SK-N-SH (cell line): Measurements from ENCODE around the gene CRTAP.

Experiments used
- CHD2 ChIP-seq: fragments of 150-350 bp; IDR thresholded peaks from 2 replicates; pipeline ENCODE4 v1.6.1; 2018; ENCODE audit warnings: low read length; ENCODE audit not compliant: partially characterized antibody
- CTCF ChIP-seq: fragments of 200-600 bp; sonication (generic); IDR thresholded peaks from 2 replicates; pipeline ENCODE4 v1.6.1; 2017; ENCODE audit warnings: antibody characterized with exemption, mild to moderate bottlenecking, moderate library complexity
- MAX ChIP-seq: IDR thresholded peaks from 2 replicates; pipeline ENCODE4 v1.4.0; 2012; ENCODE audit warnings: low read depth
- MEF2A ChIP-seq: IDR thresholded peaks from 2 replicates; pipeline ENCODE4 v1.4.0; 2012; ENCODE audit warnings: low read depth, borderline replicate concordance
- MXI1 ChIP-seq: IDR thresholded peaks from 2 replicates; pipeline ENCODE4 v1.6.1; 2012; ENCODE audit warnings: mild to moderate bottlenecking, low read depth, low read length, improper control_type of control experiment
- POLR2AphosphoS5 ChIP-seq: IDR thresholded peaks from 2 replicates; pipeline ENCODE4 v1.6.1; 2012; ENCODE audit warnings: low read depth, low read length
- SMC3 ChIP-seq: IDR thresholded peaks from 2 replicates; pipeline ENCODE4 v1.6.1; 2012; ENCODE audit warnings: low read depth, low read length, improper control_type of control experiment

GRCh38 chr3:33064929-33065328, 48.9 kb upstream of the CRTAP start:
- TF ChIP-seq MAX (no peak), POLR2AphosphoS5 (no peak), MXI1 (no peak), MEF2A (no peak), CTCF (no peak), CHD2 (no peak), SMC3 (no peak)
